Hematopoietic multipotent progenitor cell treated with erythropoietin and hydrocortisone succinate and interleukin-3 and kit ligand, for 6 days (in vitro differentiated cells): ENCODE measurements around the gene MAPK13.
A peak's percentile ranks its signal among the peaks of the same experiment; 100 is the strongest.
"Not testable (repeated sequence)": the region's sequence is repeated elsewhere in the genome, so short reads cannot be mapped to it uniquely, and the experiment has no call there.

ENCODE experiments used
- DNase-seq: peaks from one replicate; pipeline ENCODE4 v3.0.0-alpha.2; 2015

MAPK13 gene

DNA sequence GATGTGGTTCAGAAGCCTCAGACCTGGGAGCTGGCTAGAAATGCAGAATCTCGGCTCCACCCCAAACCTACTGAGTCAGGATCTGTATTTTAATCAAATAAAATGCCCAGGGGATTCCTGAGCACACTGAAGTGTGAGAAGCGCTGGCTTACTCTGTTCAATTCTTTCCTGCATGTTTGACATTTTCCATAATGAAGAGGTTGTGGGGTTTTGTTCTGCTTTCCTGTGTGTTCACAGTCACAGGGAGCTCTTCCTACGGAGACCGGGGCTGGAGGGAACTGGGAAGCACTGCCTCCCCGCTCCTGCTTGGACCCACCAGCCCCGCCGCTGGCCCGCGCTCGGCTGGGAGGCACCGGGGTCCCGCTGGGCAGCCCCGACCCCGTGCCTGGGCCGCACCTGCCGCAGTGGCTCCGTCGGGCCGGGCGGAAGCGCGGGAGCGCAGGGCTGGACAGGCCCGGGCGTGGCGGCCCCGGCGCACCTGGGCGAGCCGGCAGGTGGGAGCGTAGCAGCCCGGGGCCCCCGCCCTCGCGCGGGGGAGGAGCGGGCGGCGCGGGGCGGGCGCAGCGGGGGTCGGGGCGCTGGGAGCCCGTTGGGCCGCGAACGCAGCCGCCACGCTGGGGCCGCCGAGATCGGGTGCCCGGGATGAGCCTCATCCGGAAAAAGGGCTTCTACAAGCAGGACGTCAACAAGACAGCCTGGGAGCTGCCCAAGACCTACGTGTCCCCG lies at the start of gene MAPK13:
Gene MAPK13, plus strand, starts transcription at position 573 of the 726 bp plus-strand sequence. Its CDS starts 70 bp downstream, at position 643.
- peak; percentile 20 for DNase-seq

DNA sequence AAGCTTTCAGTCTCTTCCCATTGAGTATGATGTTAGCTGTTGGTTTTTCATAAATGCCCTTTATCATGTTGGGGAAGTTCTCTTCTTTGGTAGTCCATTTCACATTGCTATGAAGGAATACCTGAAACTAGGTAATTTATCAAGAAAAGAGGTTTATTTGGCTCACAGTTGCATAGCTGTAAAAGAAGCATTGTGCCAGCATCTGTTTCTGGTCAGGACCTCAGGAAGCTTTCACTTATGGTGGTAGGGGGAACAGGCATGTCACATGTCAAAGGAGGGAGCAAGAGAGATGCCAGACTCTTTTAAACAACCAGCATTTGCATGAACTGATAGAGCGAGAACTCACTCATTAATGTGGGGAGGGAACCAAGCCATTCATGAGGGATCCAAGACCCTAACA lies 48.0 kb upstream of the MAPK13 start:
- DNase-seq: no peak

DNA sequence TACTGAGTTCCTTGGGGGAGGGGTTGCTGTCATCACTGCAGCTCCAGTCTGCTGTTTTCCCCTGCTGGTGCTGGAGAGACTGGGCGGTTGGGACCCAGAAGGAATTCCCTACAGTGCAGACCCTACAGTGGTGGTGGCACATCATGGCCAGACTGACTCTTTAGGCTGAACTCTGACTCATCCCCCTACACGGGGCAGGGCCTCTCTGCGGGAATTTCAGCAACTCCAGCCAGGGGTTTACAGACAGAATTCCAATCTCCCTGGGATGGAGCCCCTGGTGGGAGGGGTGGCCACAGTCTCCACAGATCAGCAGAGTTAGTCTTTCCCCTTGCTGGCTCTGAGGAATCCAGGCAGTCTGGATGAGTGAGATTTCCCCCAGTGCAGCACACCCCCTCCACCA lies 46.9 kb upstream of the MAPK13 start:
- DNase-seq: no peak

DNA sequence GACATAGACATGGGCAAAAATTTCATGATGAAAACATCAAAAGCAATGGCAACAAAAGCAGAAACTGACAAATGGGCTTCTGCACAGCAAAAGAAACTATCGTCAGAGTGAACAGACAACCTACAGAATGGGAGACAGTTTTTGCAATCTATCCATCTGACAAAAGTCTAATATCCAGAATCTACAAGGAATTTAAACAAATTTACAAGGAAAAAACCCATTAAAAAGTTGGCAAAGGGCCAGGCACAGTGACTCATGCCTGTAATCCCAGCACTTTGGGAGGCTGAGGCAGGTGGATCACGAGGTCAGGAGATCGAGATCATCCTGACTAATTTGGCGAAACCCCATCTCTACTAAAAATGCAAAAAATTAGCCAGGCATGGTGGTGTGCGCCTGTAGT lies 42.1 kb upstream of the MAPK13 start:
- not testable (repeated sequence) for DNase-seq

DNA sequence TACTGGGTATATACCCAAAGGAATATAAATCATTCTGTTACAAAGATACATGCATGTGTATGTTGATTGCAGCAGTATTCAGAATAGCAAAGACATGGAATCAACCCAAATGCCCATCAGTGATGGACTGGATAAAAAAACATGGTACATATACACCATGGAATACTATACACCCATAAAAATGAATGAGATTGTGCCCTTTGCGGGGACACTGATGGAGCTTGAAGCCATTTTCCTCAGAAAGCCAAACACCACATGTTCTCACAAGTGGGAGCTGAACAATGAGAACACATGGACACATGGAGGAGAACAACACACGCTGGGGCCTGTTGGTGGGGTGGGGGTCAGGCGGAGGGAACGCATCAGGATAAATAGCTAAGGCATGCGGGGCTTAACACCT lies 41.3 kb upstream of the MAPK13 start:
- DNase-seq: no peak

DNA sequence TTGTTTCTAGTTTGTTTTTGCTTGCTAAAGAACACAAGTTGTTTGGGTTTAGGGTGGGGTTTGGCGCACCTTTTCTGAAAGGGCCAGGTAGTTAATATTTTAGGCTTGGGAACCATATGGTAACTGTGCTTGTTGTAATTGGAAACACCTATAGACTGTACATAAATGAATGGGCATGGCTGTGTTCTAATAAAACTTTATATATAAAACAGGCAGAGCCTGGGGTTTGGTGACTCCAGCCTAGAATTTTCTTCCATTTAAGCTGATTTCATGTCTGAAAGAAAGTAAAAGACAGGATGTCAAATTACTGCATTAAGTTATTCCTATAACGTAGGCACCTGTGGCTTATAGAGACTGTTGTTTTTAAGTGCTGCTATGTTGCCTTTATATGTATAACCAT lies 36.1 kb upstream of the MAPK13 start:
- DNase-seq: no peak

DNA sequence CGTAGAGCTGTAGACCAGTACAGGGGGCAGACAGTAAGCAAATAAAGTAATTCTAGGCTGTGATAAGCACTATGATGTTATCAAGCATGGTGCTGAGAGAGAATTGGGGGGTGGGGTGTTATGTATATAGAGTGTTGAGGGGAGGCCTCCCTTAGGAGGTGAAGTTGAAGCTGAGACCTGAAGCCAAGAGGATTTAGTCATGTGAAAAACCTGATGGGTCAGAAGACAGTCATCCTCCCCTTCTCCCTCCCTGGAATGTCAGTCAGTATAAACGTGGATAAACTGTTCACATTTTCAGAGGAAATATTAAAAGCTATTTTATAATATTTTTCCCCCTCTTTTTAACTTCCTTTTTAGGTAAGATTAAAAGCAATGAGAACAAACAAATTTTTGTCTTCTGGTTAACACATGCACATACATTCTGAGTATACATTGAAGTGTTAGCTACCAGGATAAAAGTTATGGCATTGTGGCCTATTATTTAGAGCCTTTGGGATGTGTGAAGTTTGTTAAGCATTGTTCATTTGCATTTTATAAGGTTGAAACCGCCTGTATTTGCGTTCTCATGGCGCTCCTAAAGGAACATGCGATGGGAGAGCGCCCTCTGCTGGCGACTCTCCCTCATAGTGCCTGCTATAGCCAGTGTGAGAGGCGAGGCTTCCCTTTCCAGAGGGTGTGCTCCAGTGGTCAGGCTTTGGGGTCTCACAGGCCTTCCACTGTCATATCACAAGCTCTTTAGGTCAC lies 35.4 kb upstream of the MAPK13 start:
- peak; percentile 93 for DNase-seq

DNA sequence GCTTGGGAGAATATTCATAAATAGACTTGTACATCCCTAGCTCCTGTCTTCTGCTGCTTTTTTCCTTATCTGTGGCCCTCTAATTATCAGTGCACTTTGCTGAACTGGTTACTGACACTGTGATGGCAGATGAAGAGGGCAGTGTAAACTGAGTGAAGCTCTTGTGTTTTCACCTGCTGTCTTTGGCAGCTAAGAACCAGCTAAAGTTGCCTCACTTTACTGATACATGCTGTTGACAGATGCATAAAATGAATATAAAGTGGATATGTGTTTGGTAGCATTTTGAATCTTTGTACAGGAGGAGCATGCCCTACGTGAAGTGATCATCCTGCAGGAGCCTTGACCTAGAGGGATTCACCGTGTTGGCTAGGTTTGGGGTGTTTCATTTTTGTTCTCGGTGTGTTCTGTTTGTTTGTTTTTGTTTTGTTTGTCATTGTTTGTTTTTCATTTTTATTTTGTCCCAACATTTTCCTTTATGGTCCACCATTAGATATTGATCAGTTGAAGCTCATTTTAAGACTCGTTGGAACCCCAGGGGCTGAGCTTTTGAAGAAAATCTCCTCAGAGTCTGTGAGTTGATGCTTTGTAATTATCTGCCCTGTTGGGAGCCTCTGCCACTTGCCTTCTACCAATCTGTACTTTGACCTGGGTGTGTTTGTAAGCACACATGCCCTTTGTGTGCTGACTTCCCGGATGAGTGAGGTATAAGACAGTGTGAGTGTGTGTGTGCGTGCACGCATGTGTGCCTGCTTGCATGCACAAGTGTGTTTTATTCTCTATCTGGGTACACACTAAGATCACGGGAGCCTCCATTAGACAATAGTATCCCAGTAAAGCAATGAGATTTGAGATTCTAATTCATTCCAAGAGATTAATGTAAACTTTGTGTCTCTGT lies 34.6 kb upstream of the MAPK13 start:
- no peak for DNase-seq

DNA sequence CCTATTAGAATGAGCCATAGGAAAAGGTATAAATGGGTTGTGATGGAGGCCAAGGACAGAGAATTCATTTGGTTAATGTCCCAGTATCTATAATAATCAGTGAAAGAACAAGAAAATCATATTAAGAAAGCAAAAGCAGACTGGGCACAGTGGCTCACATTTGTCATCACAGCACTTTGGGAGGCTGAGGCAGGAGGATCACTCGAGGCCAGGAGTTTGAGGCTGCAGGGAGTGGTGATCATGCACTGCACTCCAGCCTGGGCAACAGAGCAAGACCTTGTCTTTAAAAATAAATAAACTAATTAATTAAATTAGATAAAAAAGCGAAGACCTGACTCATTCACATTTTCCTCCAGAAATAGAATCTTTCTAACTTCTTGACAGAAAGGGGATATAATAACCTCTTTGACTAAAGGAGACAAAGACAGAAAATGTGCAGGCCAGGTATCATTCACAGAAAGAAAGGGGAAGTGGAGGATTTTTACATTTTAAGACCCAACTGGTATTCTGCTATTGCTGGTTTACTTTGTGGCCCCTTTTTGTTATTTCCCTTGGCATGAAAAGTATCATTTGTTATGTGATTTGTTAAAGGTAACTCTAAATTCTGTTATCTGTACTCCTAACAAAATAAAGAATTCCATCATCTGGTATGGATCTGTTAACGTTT lies 31.9 kb upstream of the MAPK13 start:
- DNase-seq: peak; percentile 20

DNA sequence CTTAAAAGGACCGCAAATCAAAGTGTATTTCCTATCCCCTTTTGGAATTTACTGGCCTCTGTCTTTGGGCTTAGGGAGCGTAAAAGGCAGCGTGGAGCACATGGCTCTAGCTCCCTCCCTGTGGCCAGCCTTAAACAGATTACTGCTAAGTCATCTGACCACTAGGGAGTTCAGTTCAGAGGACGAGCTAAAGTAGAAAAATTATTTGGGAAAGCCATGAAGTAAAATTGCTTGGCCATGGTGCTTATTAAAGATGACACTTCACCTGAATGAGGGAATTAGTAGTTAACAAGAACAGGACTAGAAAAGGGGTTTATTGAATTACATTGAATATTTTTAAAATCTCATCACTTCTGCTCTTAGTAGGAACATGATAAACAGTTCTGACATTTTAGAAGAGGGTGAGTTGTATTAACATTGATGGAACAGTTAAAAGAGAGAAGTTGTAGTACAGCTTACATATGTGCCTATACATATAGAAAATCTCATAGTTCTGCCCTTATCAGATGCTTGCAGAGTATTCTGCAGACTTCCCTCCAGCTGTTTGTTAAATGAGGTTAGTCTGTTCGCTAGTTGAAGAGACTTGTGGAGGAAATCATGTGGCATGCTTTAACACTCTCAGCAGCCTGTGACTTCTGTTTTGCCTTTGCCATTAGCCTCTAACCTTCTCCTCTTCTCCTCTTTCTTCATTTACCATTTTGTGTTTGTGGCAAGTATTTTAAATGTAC lies 31.2 kb upstream of the MAPK13 start:
- peak; percentile 89 for DNase-seq

DNA sequence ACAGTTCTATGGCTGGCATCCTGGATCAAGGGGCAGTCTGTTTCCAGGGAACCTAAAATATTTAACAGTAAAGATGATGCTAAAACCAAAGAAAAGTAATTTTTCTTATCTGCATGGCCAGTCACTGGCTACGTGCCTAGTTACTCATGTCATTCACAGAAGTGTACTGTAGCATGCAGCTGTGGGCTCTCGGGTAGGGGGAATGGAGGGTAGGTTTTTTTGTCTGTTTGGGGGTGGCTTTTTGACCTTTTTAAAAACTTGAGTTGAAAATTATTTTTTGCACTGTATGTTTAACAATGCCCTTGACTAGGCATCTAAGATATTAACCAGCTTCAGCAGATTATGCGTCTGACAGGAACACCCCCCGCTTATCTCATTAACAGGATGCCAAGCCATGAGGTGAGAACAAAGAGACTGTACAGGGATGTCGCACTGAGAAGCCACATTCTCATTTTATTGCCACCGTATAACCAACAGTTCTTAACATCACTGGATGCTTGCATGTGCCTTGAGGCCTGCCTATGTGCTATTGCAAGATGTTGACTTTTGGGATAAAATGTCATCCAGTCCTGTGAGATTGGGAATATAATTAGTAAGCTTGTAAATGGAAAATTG lies 30.3 kb upstream of the MAPK13 start:
- peak; percentile 91 for DNase-seq

DNA sequence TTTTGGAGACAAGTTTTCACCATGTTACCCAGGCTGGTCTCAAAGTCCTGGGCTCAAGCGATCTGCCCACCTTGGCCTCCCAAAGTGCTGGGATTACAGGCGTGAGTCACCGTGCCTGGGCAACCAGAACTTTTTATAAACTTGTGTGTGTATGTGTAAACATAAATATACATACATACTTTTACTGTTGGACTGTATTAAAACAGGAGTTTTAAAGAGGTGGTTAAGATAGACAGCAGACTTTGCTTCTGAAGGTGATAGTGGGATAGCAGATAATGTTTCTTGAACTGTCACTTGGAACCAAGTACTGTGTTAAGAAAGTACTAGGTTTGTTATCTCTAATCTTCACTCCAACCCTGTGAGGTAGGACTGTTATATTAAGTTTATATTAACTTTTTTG lies 28.6 kb upstream of the MAPK13 start:
- no peak for DNase-seq

DNA sequence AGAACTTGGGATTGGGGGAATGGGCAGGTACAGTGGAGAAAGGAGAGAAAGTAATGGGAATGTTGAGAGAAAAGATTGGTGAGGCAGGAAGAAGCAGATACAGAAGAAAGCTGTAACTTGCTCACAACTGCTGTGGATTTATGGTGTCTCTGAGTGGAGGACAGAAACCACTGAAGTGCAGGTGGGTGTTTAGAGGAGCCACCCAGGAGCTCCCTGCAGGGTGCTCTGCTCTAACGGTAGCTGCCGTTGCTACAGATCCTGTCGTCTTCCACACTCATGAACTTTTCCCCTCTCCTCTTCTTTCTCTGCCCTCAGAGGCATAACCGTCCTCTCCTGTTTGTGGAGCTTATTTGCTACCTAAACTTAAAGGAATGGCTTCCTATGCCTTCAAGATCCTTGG lies 27.5 kb upstream of the MAPK13 start:
- DNase-seq: no peak

DNA sequence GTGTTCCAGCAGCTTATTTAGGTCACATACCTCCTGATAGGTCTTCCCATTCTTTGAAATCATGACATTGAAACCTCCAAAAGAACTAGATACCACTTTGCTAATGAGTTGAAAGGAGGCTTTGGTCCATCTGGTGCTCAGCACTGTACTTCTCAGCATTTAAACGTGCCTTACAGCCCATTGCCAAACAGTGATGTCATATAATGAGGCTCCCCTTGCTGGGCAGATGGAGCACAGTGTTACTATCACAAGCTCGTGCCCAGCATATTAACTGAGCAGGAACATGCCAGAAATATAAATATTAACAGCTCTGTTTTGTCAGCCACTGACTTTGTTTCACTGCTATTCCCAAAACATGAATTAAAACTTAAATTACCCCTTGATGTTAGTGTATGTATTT lies 25.5 kb upstream of the MAPK13 start:
- no peak for DNase-seq

DNA sequence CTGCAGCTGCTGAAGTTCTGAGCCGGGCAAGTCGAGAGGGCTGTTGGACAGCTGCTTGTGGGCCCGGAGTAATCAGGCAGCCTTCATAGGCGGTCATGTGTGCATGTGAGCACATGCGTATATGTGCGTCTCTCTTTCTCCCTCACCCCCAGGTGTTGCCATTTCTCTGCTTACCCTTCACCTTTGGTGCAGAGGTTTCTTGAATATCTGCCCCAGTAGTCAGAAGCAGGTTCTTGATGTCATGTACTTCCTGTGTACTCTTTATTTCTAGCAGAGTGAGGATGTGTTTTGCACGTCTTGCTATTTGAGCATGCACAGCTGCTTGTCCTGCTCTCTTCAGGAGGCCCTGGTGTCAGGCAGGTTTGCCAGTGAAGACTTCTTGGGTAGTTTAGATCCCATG lies 21.2 kb upstream of the MAPK13 start:
- no peak for DNase-seq

DNA sequence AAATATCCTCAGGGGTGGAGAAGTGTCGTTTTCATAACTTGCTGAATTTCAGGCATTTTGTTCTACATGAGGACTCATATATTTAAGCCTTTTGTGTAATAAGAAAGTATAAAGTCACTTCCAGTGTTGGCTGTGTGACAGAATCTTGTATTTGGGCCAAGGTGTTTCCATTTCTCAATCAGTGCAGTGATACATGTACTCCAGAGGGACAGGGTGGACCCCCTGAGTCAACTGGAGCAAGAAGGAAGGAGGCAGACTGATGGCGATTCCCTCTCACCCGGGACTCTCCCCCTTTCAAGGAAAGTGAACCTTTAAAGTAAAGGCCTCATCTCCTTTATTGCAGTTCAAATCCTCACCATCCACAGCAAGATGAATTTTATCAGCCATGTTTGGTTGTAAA lies 20.3 kb upstream of the MAPK13 start:
- DNase-seq: no peak

DNA sequence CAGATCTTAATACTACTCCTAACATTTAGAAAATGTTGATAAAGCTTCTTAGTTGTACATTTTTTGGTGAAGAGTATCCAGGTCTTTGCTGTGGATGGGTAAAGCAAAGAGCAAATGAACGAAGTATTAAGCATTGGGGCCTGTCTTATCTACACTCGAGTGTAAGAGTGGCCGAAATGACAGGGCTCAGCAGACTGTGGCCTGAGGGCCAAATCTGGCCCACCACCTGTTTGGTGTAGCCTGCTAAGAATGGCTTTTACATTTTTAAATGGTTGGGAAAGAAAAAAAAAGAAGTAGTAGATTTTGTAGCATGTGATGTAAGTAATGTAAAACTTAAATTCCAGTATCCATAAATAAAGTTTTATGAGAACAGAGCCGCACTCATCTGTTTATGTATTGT lies 19.4 kb upstream of the MAPK13 start:
- peak; percentile 43 for DNase-seq

DNA sequence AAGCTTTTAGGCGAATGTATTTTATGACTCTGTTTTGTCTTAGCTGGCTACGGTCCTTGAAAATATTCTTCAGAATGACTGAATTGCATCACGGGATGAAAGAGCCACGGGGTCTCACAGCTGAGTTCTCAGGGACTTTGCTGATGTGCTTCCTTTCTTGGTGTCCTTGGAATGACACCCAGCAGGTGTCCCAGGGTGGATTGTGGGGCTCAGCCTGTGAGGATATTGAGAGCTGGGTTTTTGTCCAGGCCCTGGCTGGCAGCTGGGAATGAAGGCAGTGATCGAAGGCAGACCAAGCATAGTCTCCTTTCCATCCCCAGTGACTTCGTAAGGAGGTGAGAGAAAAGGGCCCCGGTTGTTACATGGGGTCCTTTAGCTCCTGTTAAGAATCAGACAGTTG lies 18.8 kb upstream of the MAPK13 start:
- DNase-seq: no peak

DNA sequence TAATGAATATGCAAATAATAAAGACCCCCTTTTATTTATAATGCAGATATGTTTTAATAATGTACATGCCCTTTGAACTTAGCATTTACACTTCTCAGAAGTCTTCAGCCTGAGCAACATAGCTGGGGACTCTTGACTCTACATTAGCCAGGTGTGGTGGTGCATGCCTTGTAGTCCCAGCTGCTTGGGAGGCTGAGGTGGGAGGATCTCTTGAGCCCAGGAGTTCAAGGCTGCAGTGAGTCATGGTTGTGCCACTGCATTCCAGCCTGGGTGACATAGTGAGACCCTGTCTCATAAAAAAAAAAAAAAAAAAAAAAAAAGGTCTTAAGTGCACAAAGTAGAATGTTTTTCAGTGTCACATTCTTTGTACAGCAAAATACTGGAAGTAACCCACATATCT lies 17.3 kb upstream of the MAPK13 start:
- DNase-seq: no peak

DNA sequence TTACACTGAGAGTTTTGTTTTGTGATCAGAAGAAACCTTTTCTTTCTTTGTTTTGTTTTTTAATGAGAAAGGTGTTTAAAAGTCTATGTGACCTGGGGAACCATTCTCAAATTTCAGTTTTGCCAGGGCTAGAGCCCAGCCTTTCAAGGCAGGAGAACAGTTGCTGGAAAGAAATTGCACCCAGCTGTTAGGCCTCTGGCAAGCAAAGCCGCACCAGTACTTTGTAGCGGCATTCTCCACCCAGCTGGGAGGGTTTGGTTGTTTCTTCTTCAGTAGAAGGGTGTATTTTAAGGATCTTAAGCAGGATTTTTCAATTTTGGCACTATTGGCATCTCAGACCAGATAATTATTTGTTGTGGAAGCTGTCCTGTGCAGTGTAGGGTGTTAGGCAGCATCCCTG lies 16.6 kb upstream of the MAPK13 start:
- no peak for DNase-seq

DNA sequence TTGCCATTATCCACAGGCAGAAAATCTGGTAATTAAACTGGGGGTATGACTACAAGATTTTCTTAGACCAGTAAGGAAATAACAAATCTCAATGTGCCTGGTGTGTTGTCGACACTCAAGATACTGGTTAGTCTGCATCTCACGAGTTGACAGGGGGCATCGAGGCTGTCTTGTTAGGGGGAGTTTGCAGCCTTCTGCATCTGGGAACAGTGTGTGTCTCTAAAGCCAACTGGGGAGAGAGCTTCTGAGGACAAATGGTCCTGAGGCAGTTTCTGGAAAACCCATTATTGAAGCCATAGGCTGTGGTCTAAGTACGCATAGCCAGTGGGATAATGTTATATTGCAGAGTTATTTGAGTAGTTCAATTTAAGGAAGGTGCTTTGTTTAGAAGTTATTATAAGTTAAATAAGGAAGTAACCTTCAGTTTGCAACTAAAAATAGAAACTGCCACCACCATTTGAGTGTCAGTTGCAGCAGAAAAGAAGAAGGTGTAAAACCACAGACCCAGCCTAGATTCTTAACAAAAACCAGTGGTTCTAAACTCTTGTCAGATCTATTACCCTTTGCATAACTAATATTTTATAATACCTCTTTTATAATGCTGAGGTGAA lies 15.4 kb upstream of the MAPK13 start:
- DNase-seq: peak; percentile 66
